Neuronal stem cell (in vitro differentiated cells): ENCODE results near the gene DTX3.
A peak's percentile ranks its signal among the peaks of the same experiment; 100 is the strongest.

ENCODE experiments used
- DNase-seq: peaks from one replicate; pipeline ENCODE4 v3.0.0-alpha.2; 2013; ENCODE audit warnings: low spot score
- H2AFZ ChIP-seq: one replicate; pipeline ENCODE4 v1.6.1; 2013; ENCODE audit warnings: mild to moderate bottlenecking, low read length, inconsistent platforms
- H2AK5ac ChIP-seq: 2 replicates; pipeline ENCODE4 v1.6.1; 2013; ENCODE audit warnings: low read depth, mild to moderate bottlenecking, inconsistent platforms, low read length, moderate library complexity, mixed read lengths
- H2BK120ac ChIP-seq: 2 replicates; pipeline ENCODE4 v1.6.1; 2013; ENCODE audit warnings: low read depth, mild to moderate bottlenecking, inconsistent platforms, low read length, moderate library complexity, mixed read lengths
- H2BK12ac ChIP-seq: one replicate; pipeline ENCODE4 v1.6.1; 2013; ENCODE audit warnings: low read length, inconsistent platforms
- H2BK15ac ChIP-seq: 2 replicates; pipeline ENCODE4 v1.6.1; 2013; ENCODE audit warnings: mild to moderate bottlenecking, low read length, inconsistent platforms, mixed read lengths
- H2BK5ac ChIP-seq: one replicate; pipeline ENCODE4 v1.6.1; 2013; ENCODE audit warnings: inconsistent platforms, mild to moderate bottlenecking, low read length, moderate library complexity
- H3K14ac ChIP-seq: one replicate; pipeline ENCODE4 v1.6.1; 2013; ENCODE audit warnings: low read length, inconsistent platforms
- H3K18ac ChIP-seq: 2 replicates; pipeline ENCODE4 v1.6.1; 2013; ENCODE audit warnings: low read length, inconsistent platforms
- H3K23ac ChIP-seq: 2 replicates; pipeline ENCODE4 v1.6.1; 2013; ENCODE audit warnings: low read depth, mild to moderate bottlenecking, mixed read lengths, low read length, inconsistent platforms; ENCODE audit not compliant: poor library complexity
- H3K27ac ChIP-seq: replicated peaks from 3 replicates; pipeline ENCODE4 v1.5.1; 2013; ENCODE audit warnings: low read length, inconsistent platforms
- H3K27me3 ChIP-seq, 3 experiments: 2 replicates each; pipeline ENCODE4 v1.6.1; 2013; ENCODE audit warnings: low read length in 3 of 3, mild to moderate bottlenecking in 2 of 3, inconsistent platforms in 1 of 3, low read depth in 1 of 3, mixed read lengths in 1 of 3, moderate library complexity in 1 of 3; ENCODE audit not compliant: control insufficient read depth in 3 of 3, insufficient read depth in 3 of 3
- H3K36me3 ChIP-seq, 2 donors: replicated peaks in 1 of 2; 2 replicates each; pipeline ENCODE4 v1.6.1; 2013; ENCODE audit warnings: low read length in 2 of 2; ENCODE audit not compliant: control insufficient read depth in 2 of 2, insufficient read depth in 2 of 2
- H3K4ac ChIP-seq: 2 replicates; pipeline ENCODE4 v1.6.1; 2013; ENCODE audit warnings: inconsistent platforms, mild to moderate bottlenecking, low read length, moderate library complexity
- H3K4me1 ChIP-seq, 2 donors: 1 replicate in 1 of 2; 2 replicates in 1 of 2; pipeline ENCODE4 v1.6.1; 2013; ENCODE audit warnings: low read length in 2 of 2, low read depth in 1 of 2; ENCODE audit not compliant: control insufficient read depth in 2 of 2, insufficient read depth in 1 of 2
- H3K4me2 ChIP-seq: one replicate; pipeline ENCODE4 v1.6.1; 2013; ENCODE audit warnings: mild to moderate bottlenecking, low read length, inconsistent platforms; ENCODE audit not compliant: insufficient read depth, poor library complexity, severe bottlenecking
- H3K4me3 ChIP-seq, 2 donors: 2 replicates each; pipeline ENCODE4 v1.5.1; 2013; ENCODE audit warnings: low read length in 2 of 2, mild to moderate bottlenecking in 2 of 2, inconsistent platforms in 1 of 2, moderate library complexity in 1 of 2
- H3K79me1 ChIP-seq: one replicate; pipeline ENCODE4 v1.6.1; 2013; ENCODE audit warnings: low read depth, mild to moderate bottlenecking, inconsistent platforms, low read length, moderate library complexity
- H3K9ac ChIP-seq: one replicate; pipeline ENCODE4 v1.6.1; 2013; ENCODE audit warnings: mild to moderate bottlenecking, low read depth, low read length, inconsistent platforms; ENCODE audit not compliant: poor library complexity
- H3K9me3 ChIP-seq, 2 donors: replicated peaks in 1 of 2; 2 replicates each; pipeline versions ENCODE3 to v1.6.1; 2013; ENCODE audit warnings: low read length in 2 of 2, mild to moderate bottlenecking in 2 of 2, inconsistent platforms in 1 of 2, low read depth in 1 of 2, mixed read lengths in 1 of 2, moderate library complexity in 1 of 2; ENCODE audit not compliant: control insufficient read depth in 2 of 2, insufficient read depth in 1 of 2
- H4K8ac ChIP-seq: one replicate; pipeline ENCODE4 v1.6.1; 2013; ENCODE audit warnings: low read depth, mild to moderate bottlenecking, inconsistent platforms, low read length, moderate library complexity
- H4K91ac ChIP-seq: one replicate; pipeline ENCODE4 v1.6.1; 2013; ENCODE audit warnings: low read length, low read depth, mild to moderate bottlenecking, inconsistent platforms; ENCODE audit not compliant: poor library complexity
- WGBS, 2 donors: extraction: QIAGEN DNeasy Blood & Tissue Kit; methylation state at CpG; one replicate each; pipeline ENCODE4 v1.1.7; 2013; ENCODE audit warnings: missing lambda C conversion rate in 2 of 2, mixed read lengths in 1 of 2; ENCODE audit not compliant: insufficient read length in 2 of 2, insufficient replicate concordance in 1 of 2; ENCODE audit errors: extremely low coverage in 2 of 2; 5-methylcytosine and 5-hydroxymethylcytosine counted together

Gene DTX3

GRCh38 chr12:57583008-57583831, 21.4 kb upstream of the DTX3 start:
- peak; percentile 74 for DNase-seq

DNA sequence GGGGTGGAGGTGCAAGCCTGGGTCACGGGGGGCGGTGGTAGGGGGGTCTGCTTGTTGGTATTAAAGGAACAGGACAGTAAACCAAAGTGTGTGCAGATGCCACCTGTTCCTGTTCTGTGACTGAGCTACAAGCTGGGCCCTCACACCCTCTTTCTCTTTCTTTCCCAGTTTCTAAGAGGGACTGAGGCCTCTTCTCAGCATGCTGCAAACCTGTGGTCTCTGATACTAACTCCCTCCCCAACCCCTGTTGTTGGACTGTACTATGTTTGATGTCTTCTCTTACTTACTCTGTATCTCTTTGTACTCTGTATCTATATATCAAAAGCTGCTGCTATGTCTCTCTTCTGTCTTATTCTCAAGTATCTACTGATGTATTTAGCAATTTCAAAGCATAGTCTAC, 20.6 kb upstream of the DTX3 start:
- Histone ChIP-seq H3K36me3 (peaks cover 11 to 13% of the 10 kb centered on the region in 2 donors), H4K8ac (no peak overlapping the region), H3K23ac (no peak overlapping the region), H3K79me1 (no peaks in the 10 kb centered on the region), H2BK15ac (no peak overlapping the region), H3K4me3 (no peak overlapping the region), H3K18ac (no peak overlapping the region), H2AK5ac (no peak overlapping the region), H3K4me2 (no peak overlapping the region), H3K27ac (no peak overlapping the region), H2BK12ac (no peak overlapping the region), H2BK120ac (no peak overlapping the region), H3K9ac (no peak overlapping the region), H3K14ac (no peak overlapping the region), H3K9me3 (no peaks in the 10 kb centered on the region), H2BK5ac (no peak overlapping the region), H4K91ac (no peak overlapping the region), H3K4ac (no peak overlapping the region), H2AFZ (no peak overlapping the region), H3K27me3 (no peaks in the 10 kb centered on the region), H3K4me1 (no peaks in the 10 kb centered on the region)
- whole genome bisulfite sequencing, 2 donors, result no CpG with 5 or more reads among the region's 2 CpGs
- no peak for DNase-seq

More at GRCh38 chr12:57583008-57583831, 21.4 kb upstream of the DTX3 start:
- no peak overlapping the region for H3K9ac ChIP-seq
- no CpG with 5 or more reads among the region's 13 CpGs for WGBS, 2 donors
- H3K18ac ChIP-seq, result no peak overlapping the region
- H3K27me3 ChIP-seq, result no peaks in the 10 kb centered on the region
- H2BK120ac ChIP-seq, result no peak overlapping the region
- no peak overlapping the region for H2BK12ac ChIP-seq
- H3K9me3 ChIP-seq, result no peaks in the 10 kb centered on the region
- H2BK15ac ChIP-seq, result no peak overlapping the region
- H3K27ac ChIP-seq, result no peak overlapping the region
- H3K4me2 ChIP-seq, result no peak overlapping the region
- peaks cover 15 to 16% of the 10 kb centered on the region in 2 donors for H3K36me3 ChIP-seq
- no peaks in the 10 kb centered on the region for H3K4me1 ChIP-seq
- no peak overlapping the region for H4K8ac ChIP-seq
- H2BK5ac ChIP-seq, result no peak overlapping the region
- no peak overlapping the region for H3K4ac ChIP-seq
- H3K4me3 ChIP-seq, result no peak overlapping the region
- no peak overlapping the region for H2AK5ac ChIP-seq
- H3K23ac ChIP-seq, result no peak overlapping the region
- no peak overlapping the region for H4K91ac ChIP-seq
- no peak overlapping the region for H2AFZ ChIP-seq
- H3K79me1 ChIP-seq, result no peaks in the 10 kb centered on the region
- no peak overlapping the region for H3K14ac ChIP-seq

DNA sequence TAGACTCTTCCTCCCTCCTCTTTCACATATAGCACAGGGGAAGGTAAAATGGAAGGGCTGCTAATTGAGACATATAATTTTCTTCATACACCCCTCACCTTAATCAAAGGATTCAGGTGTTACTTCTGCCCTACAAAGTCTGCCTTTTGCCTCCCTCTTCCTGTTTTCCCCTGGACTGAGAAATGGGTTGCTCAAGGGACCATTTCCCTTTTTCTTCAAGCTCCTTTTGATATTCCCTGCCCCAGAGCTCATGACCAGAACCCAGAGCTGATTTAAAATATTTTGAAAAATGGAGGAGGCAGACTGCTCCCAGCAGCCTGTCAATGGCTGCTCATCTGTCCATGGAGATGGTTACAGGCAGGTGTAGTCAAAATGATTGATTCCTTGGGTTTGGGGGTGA, 19.9 kb upstream of the DTX3 start:
- H3K27me3 ChIP-seq, result no peaks in the 10 kb centered on the region
- no peak overlapping the region for H2BK15ac ChIP-seq

DNA sequence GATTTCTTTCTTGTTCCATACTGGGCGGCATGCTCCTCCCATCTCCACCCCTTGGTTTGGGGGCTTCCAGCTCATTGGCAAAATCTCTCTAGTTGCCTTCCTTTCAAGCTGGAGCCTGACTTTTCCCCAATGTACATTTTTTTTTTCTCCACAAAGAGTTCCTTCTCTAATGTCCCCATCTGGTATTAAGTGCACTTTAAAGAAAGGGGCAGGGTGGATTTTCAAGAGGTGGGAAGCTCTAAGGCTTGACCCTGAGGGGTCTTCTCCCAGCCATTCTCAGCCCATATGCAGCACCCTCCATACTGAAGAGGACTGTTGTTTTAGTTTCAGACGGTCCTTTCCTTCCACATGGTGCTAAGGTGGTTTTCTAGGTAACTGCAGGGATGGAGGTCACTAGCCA, 19.5 kb upstream of the DTX3 start:
- H3K9me3 ChIP-seq, result no peaks in the 10 kb centered on the region
- no peak overlapping the region for H2AFZ ChIP-seq
- no peak overlapping the region for H3K4me2 ChIP-seq
- DNase-seq, result no peak
- H3K27ac ChIP-seq, result no peak overlapping the region
- H3K4me3 ChIP-seq, result no peak overlapping the region
- no peak overlapping the region for H4K8ac ChIP-seq
- WGBS, 2 donors, result no CpG with 5 or more reads among the region's 2 CpGs
- H3K18ac ChIP-seq, result no peak overlapping the region
- H2AK5ac ChIP-seq, result no peak overlapping the region
- no peak overlapping the region for H2BK5ac ChIP-seq
- H3K4ac ChIP-seq, result no peak overlapping the region
- H3K4me1 ChIP-seq, result no peaks in the 10 kb centered on the region
- H3K9ac ChIP-seq, result no peak overlapping the region
- H3K36me3 ChIP-seq, result peaks cover 9 to 13% of the 10 kb centered on the region in 2 donors
- no peak overlapping the region for H4K91ac ChIP-seq
- no peak overlapping the region for H2BK120ac ChIP-seq
- H3K79me1 ChIP-seq, result no peaks in the 10 kb centered on the region
- H2BK12ac ChIP-seq, result no peak overlapping the region
- H3K14ac ChIP-seq, result no peak overlapping the region
- no peak overlapping the region for H3K23ac ChIP-seq
- H2BK15ac ChIP-seq, result no peak overlapping the region
- no peaks in the 10 kb centered on the region for H3K27me3 ChIP-seq

More for the DNA sequence above, 19.9 kb upstream of the DTX3 start:
- Histone ChIP-seq H3K9me3 (no peaks in the 10 kb centered on the region), H3K23ac (no peak overlapping the region), H2BK12ac (no peak overlapping the region), H2AFZ (no peak overlapping the region), H2AK5ac (no peak overlapping the region), H3K14ac (no peak overlapping the region), H3K4me2 (no peak overlapping the region), H3K27ac (no peak overlapping the region), H3K18ac (no peak overlapping the region), H3K4me1 (no peaks in the 10 kb centered on the region), H2BK120ac (no peak overlapping the region), H3K36me3 (peaks cover 11 to 13% of the 10 kb centered on the region in 2 donors), H4K8ac (no peak overlapping the region), H3K4ac (no peak overlapping the region), H2BK5ac (no peak overlapping the region), H3K79me1 (no peaks in the 10 kb centered on the region), H3K4me3 (no peak overlapping the region), H4K91ac (no peak overlapping the region), H3K9ac (no peak overlapping the region)
- no peak for DNase-seq
